Activated T-cell treated with anti-CD3 and anti-CD28 coated beads, Interleukin-2, amount 50 U/mL, for 48 hours (primary cell): ENCODE results near the gene TSC22D1.
"Not testable (repeated sequence)": the region's sequence is repeated elsewhere in the genome, so short reads cannot be mapped to it uniquely, and the experiment has no call there.

Source experiments
- DNase-seq, 2 experiments: peaks; one replicate each; pipeline ENCODE4 v3.0.0-alpha.2; 2020

The TSC22D1 gene

GRCh38 chr13:44566601-44567000 is 9.5 kb downstream of the TSC22D1 start:
- DNase-seq, result no peak

GRCh38 chr13:44565881-44566280 is 10.2 kb downstream of the TSC22D1 start:
- DNase-seq, result no peak

- no peak for DNase-seq
These were observed 11.2 kb downstream of the TSC22D1 start for GRCh38 chr13:44564936-44565335.

- not testable (repeated sequence) for DNase-seq
These were observed 13.3 kb downstream of the TSC22D1 start for GRCh38 chr13:44562853-44563252.

- no peak for DNase-seq
These were observed 14.8 kb downstream of the TSC22D1 start for GRCh38 chr13:44561351-44561750.

GRCh38 chr13:44557986-44558385 is 18.1 kb downstream of the TSC22D1 start:
- DNase-seq, result no peak

GRCh38 chr13:44555207-44555606 is 20.9 kb downstream of the TSC22D1 start:
- no peak for DNase-seq

- DNase-seq, result no peak
These were observed 26.7 kb downstream of the TSC22D1 start for GRCh38 chr13:44549476-44549875.

- DNase-seq, result no peak
These were observed 30.0 kb downstream of the TSC22D1 start for GRCh38 chr13:44546164-44546563.

- no peak for DNase-seq
These were observed 32.8 kb downstream of the TSC22D1 start for GRCh38 chr13:44543369-44543768.

GRCh38 chr13:44542361-44542760 is 33.8 kb downstream of the TSC22D1 start:
- no peak for DNase-seq

GRCh38 chr13:44541601-44542000 is 34.5 kb downstream of the TSC22D1 start:
- DNase-seq, result no peak

- no peak for DNase-seq
These were observed 35.2 kb downstream of the TSC22D1 start for GRCh38 chr13:44540761-44541434.

- no peak for DNase-seq
These were observed 38.9 kb downstream of the TSC22D1 start for GRCh38 chr13:44537248-44537647.

- no peak for DNase-seq
These were observed 52.7 kb downstream of the TSC22D1 start for GRCh38 chr13:44523146-44524015.

- DNase-seq, result no peak
These were observed 56.5 kb downstream of the TSC22D1 start for GRCh38 chr13:44519642-44520041.

GRCh38 chr13:44516771-44517170 is 59.4 kb downstream of the TSC22D1 start:
- no peak for DNase-seq

- DNase-seq, result no peak
These were observed 61.9 kb downstream of the TSC22D1 start for GRCh38 chr13:44514278-44514677.

- DNase-seq, result not testable (repeated sequence)
These were observed 66.3 kb downstream of the TSC22D1 start for GRCh38 chr13:44509853-44510252.

GRCh38 chr13:44508562-44509077 is 67.5 kb downstream of the TSC22D1 start:
- DNase-seq, result no peak

- no peak for DNase-seq
These were observed 68.5 kb downstream of the TSC22D1 start for GRCh38 chr13:44507639-44508038.

GRCh38 chr13:44506719-44507118 is 69.4 kb downstream of the TSC22D1 start:
- DNase-seq, result no peak

GRCh38 chr13:44506251-44506650 is 69.9 kb downstream of the TSC22D1 start:
- DNase-seq, result no peak

- no peak for DNase-seq
These were observed 72.0 kb downstream of the TSC22D1 start for GRCh38 chr13:44504116-44504515.
